GM18907 (cell line): Measurements from ENCODE around the gene FHIP1A.

Experiments
- ATAC-seq: cut with Tn5 transposase; IDR thresholded peaks from one replicate; pipeline ENCODE4 v1.9.1; 2021; ENCODE audit warnings: mild to moderate bottlenecking, moderate library complexity; ENCODE audit not compliant: unreplicated experiment

Gene FHIP1A

GRCh38 chr4:151455212-151455611 lies 46.2 kb downstream of the FHIP1A start:
- no peak for ATAC-seq

GRCh38 chr4:151458148-151458547 lies 49.2 kb downstream of the FHIP1A start:
- ATAC-seq: no peak
